ENCODE results near the gene DPRX. TPM values are rescaled to one million over a fixed set of nuclear protein-coding genes. Genes with fewer than 3 reads are reported as not detected.

Gene DPRX, protein sequence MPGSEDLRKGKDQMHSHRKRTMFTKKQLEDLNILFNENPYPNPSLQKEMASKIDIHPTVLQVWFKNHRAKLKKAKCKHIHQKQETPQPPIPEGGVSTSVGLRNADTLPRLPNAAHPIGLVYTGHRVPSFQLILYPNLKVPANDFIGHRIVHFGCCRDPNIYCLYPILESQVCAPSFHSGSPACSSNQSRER
- not detected in 2 replicates for total RNA-seq

GRCh38 chr19:53631949-53632407, at the start of gene DPRX:
TSS of gene DPRX (plus strand) at chr19:53631999. CDS start at chr19:53632107, 108 bp downstream.
- no peak for DNase-seq (ENCODE audit: low read depth)
- TF ChIP-seq, protein P1, sequence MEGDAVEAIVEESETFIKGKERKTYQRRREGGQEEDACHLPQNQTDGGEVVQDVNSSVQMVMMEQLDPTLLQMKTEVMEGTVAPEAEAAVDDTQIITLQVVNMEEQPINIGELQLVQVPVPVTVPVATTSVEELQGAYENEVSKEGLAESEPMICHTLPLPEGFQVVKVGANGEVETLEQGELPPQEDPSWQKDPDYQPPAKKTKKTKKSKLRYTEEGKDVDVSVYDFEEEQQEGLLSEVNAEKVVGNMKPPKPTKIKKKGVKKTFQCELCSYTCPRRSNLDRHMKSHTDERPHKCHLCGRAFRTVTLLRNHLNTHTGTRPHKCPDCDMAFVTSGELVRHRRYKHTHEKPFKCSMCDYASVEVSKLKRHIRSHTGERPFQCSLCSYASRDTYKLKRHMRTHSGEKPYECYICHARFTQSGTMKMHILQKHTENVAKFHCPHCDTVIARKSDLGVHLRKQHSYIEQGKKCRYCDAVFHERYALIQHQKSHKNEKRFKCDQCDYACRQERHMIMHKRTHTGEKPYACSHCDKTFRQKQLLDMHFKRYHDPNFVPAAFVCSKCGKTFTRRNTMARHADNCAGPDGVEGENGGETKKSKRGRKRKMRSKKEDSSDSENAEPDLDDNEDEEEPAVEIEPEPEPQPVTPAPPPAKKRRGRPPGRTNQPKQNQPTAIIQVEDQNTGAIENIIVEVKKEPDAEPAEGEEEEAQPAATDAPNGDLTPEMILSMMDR (conservative IDR thresholded peaks at IDR 0.05; ENCODE audit: low read depth, low read length): no peak
- H3K4me3 ChIP-seq (ENCODE audit: low read depth, low read length): no peak within 1 kb of the TSS

- TF ChIP-seq, protein P1 (conservative IDR thresholded peaks at IDR 0.05; ENCODE audit: low read depth, low read length): no peak
- H3K4me3 ChIP-seq (ENCODE audit: low read depth, low read length): no peak overlapping the region
- DNase-seq (ENCODE audit: low read depth): no peak
Measured at GRCh38 chr19:53583181-53583580, 48.6 kb upstream of the DPRX start.

GRCh38 chr19:53586277-53586691, 45.5 kb upstream of the DPRX start:
- no peak for DNase-seq (ENCODE audit: low read depth)
- no peak overlapping the region for H3K4me3 ChIP-seq (ENCODE audit: low read depth, low read length)
- TF ChIP-seq, protein P1 (conservative IDR thresholded peaks at IDR 0.05; ENCODE audit: low read depth, low read length): no peak

DNA sequence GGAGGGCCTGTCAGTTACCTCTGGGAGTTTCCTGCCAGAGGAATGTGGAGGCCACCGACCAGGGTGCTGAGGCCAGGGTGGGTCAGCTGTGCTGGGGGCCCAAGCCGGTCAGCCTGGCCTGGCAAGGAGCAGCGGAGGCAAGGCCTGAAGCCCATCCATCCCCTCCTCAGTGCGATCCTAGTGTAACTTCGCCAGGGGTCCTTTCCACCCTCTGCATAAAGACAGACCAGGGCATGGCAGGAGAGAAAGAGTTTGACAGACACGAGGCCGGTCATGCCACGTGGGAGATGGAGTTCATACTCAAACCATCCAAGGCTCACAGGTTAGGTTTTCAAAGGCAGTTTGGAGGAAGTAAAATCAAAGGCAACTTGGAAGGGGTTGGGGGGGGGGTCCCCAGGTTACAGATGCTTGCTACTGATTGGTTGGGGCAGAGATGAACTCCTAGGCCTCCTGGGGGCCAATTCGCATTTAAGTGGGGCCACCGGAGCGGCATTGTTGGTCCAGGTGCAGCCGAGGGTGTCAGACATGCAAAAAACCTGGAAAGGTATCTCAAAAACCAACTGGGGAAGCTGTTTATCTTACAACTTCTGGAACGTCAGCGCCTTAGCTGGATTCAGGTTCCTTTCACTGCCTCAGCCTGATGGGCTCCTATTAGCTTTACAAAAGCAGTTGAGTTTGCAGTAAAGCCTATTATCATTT, 36.8 kb upstream of the DPRX start:
- DNase-seq (ENCODE audit: low read depth): no peak
- TF ChIP-seq, protein P1 (conservative IDR thresholded peaks at IDR 0.05; ENCODE audit: low read depth, low read length): no peak

DNA sequence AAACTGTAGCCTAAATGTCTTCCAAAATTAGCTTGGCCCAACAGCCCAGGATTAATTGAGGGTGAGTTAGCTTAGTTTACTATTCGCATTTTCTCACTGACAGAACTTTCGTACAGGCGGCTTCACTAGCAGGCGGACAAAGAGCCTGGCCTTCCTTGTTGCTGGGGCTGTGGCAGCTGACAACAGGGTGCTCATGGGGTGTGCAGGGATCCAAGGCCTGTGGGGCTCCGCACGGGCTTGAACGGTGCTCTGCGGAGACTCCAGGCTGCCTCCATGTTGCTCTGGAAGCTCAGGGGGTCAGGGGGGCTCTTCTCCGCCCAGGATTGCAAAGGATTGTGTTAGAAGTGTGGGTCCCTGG, 36.3 kb upstream of the DPRX start:
- TF ChIP-seq, protein P1 (conservative IDR thresholded peaks at IDR 0.05; ENCODE audit: low read depth, low read length): no peak
- no peak overlapping the region for H3K4me3 ChIP-seq (ENCODE audit: low read depth, low read length)
- DNase-seq (ENCODE audit: low read depth): no peak

More for the DNA sequence above, 36.8 kb upstream of the DPRX start:
- no peak overlapping the region for H3K4me3 ChIP-seq (ENCODE audit: low read depth, low read length)

GRCh38 chr19:53596056-53596455, 35.7 kb upstream of the DPRX start:
- no peak overlapping the region for H3K4me3 ChIP-seq (ENCODE audit: low read depth, low read length)
- TF ChIP-seq, protein P1 (conservative IDR thresholded peaks at IDR 0.05; ENCODE audit: low read depth, low read length): no peak
- no peak for DNase-seq (ENCODE audit: low read depth)

Measured in epithelial cell of proximal tubule (primary cell).